GM13976 (cell line): Measurements from ENCODE around the gene CITED4.

Experiments
- DNase-seq: peaks from one replicate; pipeline ENCODE4 v3.0.0; 2012; ENCODE audit warnings: low spot score
- CTCF ChIP-seq: IDR thresholded peaks from 2 replicates; pipeline ENCODE4 v1.5.1; 2012; ENCODE audit warnings: borderline replicate concordance, mild to moderate bottlenecking; ENCODE audit not compliant: insufficient read depth; ENCODE audit errors: extremely low read depth, missing control alignments, control extremely low read depth
- in situ Hi-C: fragments of 300-500 bp; cut with MboI; formaldehyde crosslinking; loops from one replicate; pipeline ENCODE4 v1.12.0; 2022; ENCODE audit warnings: low sequenced_read_pairs, mixed read lengths, inconsistent platforms; ENCODE audit not compliant: unreplicated experiment

The CITED4 gene

DNA sequence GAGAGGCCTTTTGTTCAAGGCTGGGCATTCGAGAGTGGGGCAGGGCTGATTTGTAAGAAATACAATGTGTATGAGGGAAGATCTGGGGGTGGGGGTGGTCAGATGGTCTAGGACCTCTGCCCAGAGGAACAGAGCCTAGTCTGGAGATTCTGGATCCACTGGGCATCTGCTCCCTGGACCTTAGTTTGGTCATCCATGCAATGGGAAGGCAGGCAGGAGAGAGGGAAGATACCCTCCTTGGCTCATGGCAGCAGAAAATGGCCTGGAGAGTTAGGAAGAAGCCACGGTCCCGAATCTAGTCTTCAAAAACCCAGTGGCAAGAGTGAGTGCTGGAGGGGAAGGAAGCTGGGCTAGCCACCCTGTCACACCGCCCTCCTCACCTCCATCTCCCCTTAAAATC is 38.8 kb downstream of the CITED4 start:
- DNase-seq = no peak
- in situ Hi-C loops = no loop called here
- no peak for TF ChIP-seq CTCF

GRCh38 chr1:40822890-40823289 is 39.3 kb downstream of the CITED4 start:
- no peak for DNase-seq
- TF ChIP-seq CTCF = no peak
- in situ Hi-C loops = no loop called here

- no peak for DNase-seq
- no peak for TF ChIP-seq CTCF
- in situ Hi-C loops = no loop called here
These were observed 41.1 kb downstream of the CITED4 start for GRCh38 chr1:40820911-40821693.

DNA sequence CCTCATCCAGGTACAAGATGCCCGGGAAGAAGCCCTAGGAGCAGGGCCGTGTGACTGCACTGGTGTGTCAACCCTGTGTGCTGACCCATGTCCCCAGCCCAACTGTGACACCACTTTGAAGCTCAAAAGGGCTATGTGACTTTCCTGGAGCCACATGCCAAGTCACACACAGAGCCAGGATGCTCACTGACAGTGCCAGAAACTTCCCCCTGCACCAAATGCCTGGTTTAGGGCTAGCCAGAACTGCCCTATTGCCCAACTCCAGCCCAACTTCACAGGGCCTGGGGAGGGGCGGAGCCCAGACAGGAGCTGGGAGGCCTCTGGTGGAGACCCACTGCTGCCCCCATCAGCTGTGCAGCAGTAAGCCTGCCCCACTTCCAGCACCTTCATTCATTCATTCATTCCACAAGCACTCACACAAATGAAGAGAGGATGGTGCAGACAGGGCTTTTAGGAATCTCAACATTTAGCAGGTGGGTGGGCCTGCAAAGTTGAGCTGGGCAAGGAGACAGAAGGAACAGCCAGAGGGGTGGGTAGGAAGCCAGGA is 41.8 kb downstream of the CITED4 start:
- in situ Hi-C loops = no loop called here
- DNase-seq = no peak
- no peak for TF ChIP-seq CTCF

GRCh38 chr1:40819101-40819500 is 43.1 kb downstream of the CITED4 start:
- DNase-seq = no peak
- TF ChIP-seq CTCF = no peak
- in situ Hi-C loops = no loop called here

GRCh38 chr1:40818264-40818961 is 43.8 kb downstream of the CITED4 start:
- no peak for TF ChIP-seq CTCF
- DNase-seq = peak; percentile 93
- in situ Hi-C loops = no loop called here
